HepG2 (cell line): Measurements from ENCODE around the gene TUBA8. TPM values are rescaled to one million over a fixed set of nuclear protein-coding genes. Genes with fewer than 3 reads are reported as not detected.

Experiments
- AHR ChIP-seq: IDR thresholded peaks from 2 replicates; pipeline ENCODE4 v1.6.1; 2018; ENCODE audit warnings: missing genetic modification reagents, missing compliant biosample characterization
- ATF7-NPFF ChIP-seq: sonication (generic); formaldehyde crosslinking; IDR thresholded peaks from 2 replicates; pipeline ENCODE4 v1.8.1; 2023; ENCODE audit warnings: mild to moderate bottlenecking, low read depth, missing genetic modification reagents, moderate library complexity
- BORCS8-MEF2B ChIP-seq: sonication (generic); formaldehyde crosslinking; IDR thresholded peaks from 2 replicates; pipeline ENCODE4 v1.8.0; 2022; ENCODE audit warnings: mild to moderate bottlenecking, missing genetic modification reagents
- MAZ ChIP-seq, 2 experiments: sonication (generic) in 1 of 2; formaldehyde crosslinking in 1 of 2; IDR thresholded peaks; 2 replicates each; pipeline versions ENCODE4 v1.5.0 to v1.6.1; 2012 to 2020; ENCODE audit warnings: low read depth in 2 of 2, mild to moderate bottlenecking in 2 of 2, borderline replicate concordance in 1 of 2, improper control_type of control experiment in 1 of 2, low read length in 1 of 2, missing genetic modification reagents in 1 of 2, moderate library complexity in 1 of 2
- MIER2 ChIP-seq: IDR thresholded peaks from 2 replicates; pipeline ENCODE4 v1.6.1; 2016; ENCODE audit warnings: missing biosample characterization, missing genetic modification reagents
- NONO ChIP-seq, 2 experiments: fragments of 450-650 bp in 1 of 2; sonication (generic) in 1 of 2; formaldehyde crosslinking in 1 of 2; IDR thresholded peaks in 1 of 2; conservative IDR thresholded peaks in 1 of 2; 2 replicates each; pipeline versions ENCODE4 v1.6.1 to v1.8.0; 2017 to 2022; ENCODE audit warnings: mild to moderate bottlenecking in 1 of 2, missing genetic modification reagents in 1 of 2, moderate library complexity in 1 of 2
- TFDP2 ChIP-seq: sonication (generic); formaldehyde crosslinking; IDR thresholded peaks from 2 replicates; pipeline ENCODE4 v1.4.0; 2020; ENCODE audit warnings: missing genetic modification reagents
- ZFP90 ChIP-seq: sonication (generic); formaldehyde crosslinking; IDR thresholded peaks from 2 replicates; pipeline ENCODE4 v1.8.0; 2022; ENCODE audit warnings: missing genetic modification reagents, mild to moderate bottlenecking, inconsistent platforms, borderline replicate concordance
- ZNF337 ChIP-seq: sonication (generic); formaldehyde crosslinking; IDR thresholded peaks from 2 replicates; pipeline ENCODE4 v1.5.1; 2020; ENCODE audit warnings: missing genetic modification reagents, low read depth, mild to moderate bottlenecking, borderline replicate concordance
- ZNF354B ChIP-seq: sonication (generic); formaldehyde crosslinking; IDR thresholded peaks from 2 replicates; pipeline ENCODE4 v1.8.0; 2022; ENCODE audit warnings: mild to moderate bottlenecking, missing genetic modification reagents
- ZNF503 ChIP-seq: sonication (generic); formaldehyde crosslinking; IDR thresholded peaks from 2 replicates; pipeline ENCODE4 v1.4.0; 2020; ENCODE audit warnings: missing genetic modification reagents
- ZNF550 ChIP-seq: sonication (generic); formaldehyde crosslinking; IDR thresholded peaks from 2 replicates; pipeline ENCODE4 v1.4.0; 2020; ENCODE audit warnings: mild to moderate bottlenecking, missing genetic modification reagents, borderline replicate concordance
- ZNF639 ChIP-seq: conservative IDR thresholded peaks from 2 replicates; pipeline ENCODE4 v1.6.1; 2018; ENCODE audit warnings: missing genetic modification reagents
- ZNF674 ChIP-seq: sonication (generic); formaldehyde crosslinking; IDR thresholded peaks from 2 replicates; pipeline ENCODE4 v1.5.0; 2020; ENCODE audit warnings: low read depth, mild to moderate bottlenecking, missing genetic modification reagents
- polyA plus RNA-seq, 8 experiments: library from polyadenylated mRNA; depleted of rRNA in 3 of 8; stranded (reverse) in 7 of 8; unstranded in 1 of 8; fragments of >200 nt; fragmentation: Illumina TruSeq in 4 of 8; extraction: Trizol in 4 of 8; gene quantifications; 2 replicates each; pipeline versions ENCODE4 v1.2.1 to v1.2.3, GENCODE V29; 2011 to 2016; ENCODE audit warnings: low read depth in 4 of 8, missing spikeins in 1 of 8, mixed read lengths in 1 of 8; ENCODE audit not compliant: insufficient read depth in 1 of 8
- total RNA-seq, 5 experiments: library from RNA; depleted of rRNA; stranded (reverse); fragments of >200 nt; fragmentation: Illumina TruSeq; extraction: Trizol; gene quantifications; 2 replicates each; pipeline ENCODE4 v1.2.3, GENCODE V29; 2016; ENCODE audit warnings: low read depth in 1 of 5
- TF ChIP-seq, protein P1 (sequence below), 2 experiments: sonication (generic) in 1 of 2; formaldehyde crosslinking in 1 of 2; IDR thresholded peaks; 2 replicates each; pipeline versions ENCODE4 v1.4.0 to v1.6.1; 2016 to 2020; ENCODE audit warnings: borderline replicate concordance in 1 of 2, low read depth in 1 of 2, mild to moderate bottlenecking in 1 of 2, missing genetic modification reagents in 1 of 2
- TF ChIP-seq, protein P2 (sequence below): sonication (generic); formaldehyde crosslinking; IDR thresholded peaks from 2 replicates; pipeline ENCODE4 v1.5.0; 2020; ENCODE audit warnings: missing genetic modification reagents

Gene TUBA8
- total and polyA plus RNA-seq, 2 of the 13 experiments (the other 11 are each of a cell fraction or from before 2014, with no cell fraction given), result 0.35 to 0.69 TPM

- peak; percentile 69; the same call in 1 of the 2 replicates for TF ChIP-seq MAZ (IDR thresholded peaks at IDR 0.05; ENCODE audit: borderline replicate concordance, low read depth, low read length)
- peak; percentile 75 for TF ChIP-seq MAZ (CRISPR knock-in tag; IDR thresholded peaks at IDR 0.05; ENCODE audit: low read depth)
- no peak; the same call in 1 of the 2 replicates for TF ChIP-seq ZFP90 (CRISPR knock-in tag)
- TF ChIP-seq, protein P1, sequence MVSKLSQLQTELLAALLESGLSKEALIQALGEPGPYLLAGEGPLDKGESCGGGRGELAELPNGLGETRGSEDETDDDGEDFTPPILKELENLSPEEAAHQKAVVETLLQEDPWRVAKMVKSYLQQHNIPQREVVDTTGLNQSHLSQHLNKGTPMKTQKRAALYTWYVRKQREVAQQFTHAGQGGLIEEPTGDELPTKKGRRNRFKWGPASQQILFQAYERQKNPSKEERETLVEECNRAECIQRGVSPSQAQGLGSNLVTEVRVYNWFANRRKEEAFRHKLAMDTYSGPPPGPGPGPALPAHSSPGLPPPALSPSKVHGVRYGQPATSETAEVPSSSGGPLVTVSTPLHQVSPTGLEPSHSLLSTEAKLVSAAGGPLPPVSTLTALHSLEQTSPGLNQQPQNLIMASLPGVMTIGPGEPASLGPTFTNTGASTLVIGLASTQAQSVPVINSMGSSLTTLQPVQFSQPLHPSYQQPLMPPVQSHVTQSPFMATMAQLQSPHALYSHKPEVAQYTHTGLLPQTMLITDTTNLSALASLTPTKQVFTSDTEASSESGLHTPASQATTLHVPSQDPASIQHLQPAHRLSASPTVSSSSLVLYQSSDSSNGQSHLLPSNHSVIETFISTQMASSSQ (IDR thresholded peaks at IDR 0.05; ENCODE audit: low read depth), result no peak
- TF ChIP-seq, protein P1 (CRISPR knock-in tag; IDR thresholded peaks at IDR 0.05; ENCODE audit: borderline replicate concordance), result peak; percentile 34; the same call in 1 of the 2 replicates
- TF ChIP-seq ZNF354B, result no peak
- TF ChIP-seq ZNF337 (CRISPR knock-in tag), result no peak
- no peak for TF ChIP-seq MIER2 (CRISPR knock-in tag)
- TF ChIP-seq ZNF674 (CRISPR knock-in tag), result no peak
- TF ChIP-seq TFDP2 (CRISPR knock-in tag), result peak; percentile 40
- TF ChIP-seq, protein P2, sequence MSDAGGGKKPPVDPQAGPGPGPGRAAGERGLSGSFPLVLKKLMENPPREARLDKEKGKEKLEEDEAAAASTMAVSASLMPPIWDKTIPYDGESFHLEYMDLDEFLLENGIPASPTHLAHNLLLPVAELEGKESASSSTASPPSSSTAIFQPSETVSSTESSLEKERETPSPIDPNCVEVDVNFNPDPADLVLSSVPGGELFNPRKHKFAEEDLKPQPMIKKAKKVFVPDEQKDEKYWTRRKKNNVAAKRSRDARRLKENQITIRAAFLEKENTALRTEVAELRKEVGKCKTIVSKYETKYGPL (CRISPR knock-in tag), result no peak
- no peak for TF ChIP-seq ZNF503 (CRISPR knock-in tag)
- no peak for TF ChIP-seq NONO (IDR thresholded peaks at IDR 0.05)
- peak; percentile 73 for TF ChIP-seq NONO (CRISPR knock-in tag; conservative IDR thresholded peaks at IDR 0.05)
- peak; percentile 30; the same call in 1 of the 2 replicates for TF ChIP-seq AHR (CRISPR knock-in tag)
- no peak for TF ChIP-seq ZNF550 (CRISPR knock-in tag)
- TF ChIP-seq BORCS8-MEF2B (CRISPR knock-in tag), result 0 out of 2 replicates have a peak, but pooled peaks have one; percentile 44
- peak; percentile 26; the same call in 1 of the 2 replicates for TF ChIP-seq ZNF639
- TF ChIP-seq ATF7-NPFF (CRISPR knock-in tag), result no peak
These were observed 18.6 kb upstream of the TUBA8 start (continued) for GRCh38 chr22:18091916-18092526.
